Nephron progenitor cell (in vitro differentiated cells): ENCODE measurements around the gene PVALEF.

ENCODE experiments used
- DNase-seq: peaks from one replicate; pipeline ENCODE4 v3.0.0; 2021
- H3K27ac Mint-ChIP-seq: 2 replicates; pipeline ENCODE4 v1.8.0; 2021; ENCODE audit warnings: mild to moderate bottlenecking, moderate library complexity, mixed read lengths
- H3K27me3 Mint-ChIP-seq: 2 replicates; pipeline ENCODE4 v1.8.0; 2021; ENCODE audit warnings: mild to moderate bottlenecking, low read depth, mixed read lengths; ENCODE audit not compliant: poor library complexity
- H3K36me3 Mint-ChIP-seq: 2 replicates; pipeline ENCODE4 v1.8.0; 2021; ENCODE audit warnings: low read depth, mixed read lengths
- H3K4me1 Mint-ChIP-seq: 2 replicates; pipeline ENCODE4 v1.8.0; 2021; ENCODE audit warnings: mixed read lengths
- H3K4me3 Mint-ChIP-seq: 2 replicates; pipeline ENCODE4 v1.8.0; 2021; ENCODE audit warnings: mild to moderate bottlenecking, moderate library complexity, mixed read lengths
- H3K9me3 Mint-ChIP-seq: 2 replicates; pipeline ENCODE4 v1.8.0; 2021; ENCODE audit warnings: mild to moderate bottlenecking, moderate library complexity, mixed read lengths
- TF ChIP-seq, protein P1 (sequence below): fragments of 200-600 bp; sonication (generic); IDR thresholded peaks from 2 replicates; pipeline ENCODE4 v1.5.0; 2021; ENCODE audit warnings: antibody characterized with exemption

The PVALEF gene

DNA sequence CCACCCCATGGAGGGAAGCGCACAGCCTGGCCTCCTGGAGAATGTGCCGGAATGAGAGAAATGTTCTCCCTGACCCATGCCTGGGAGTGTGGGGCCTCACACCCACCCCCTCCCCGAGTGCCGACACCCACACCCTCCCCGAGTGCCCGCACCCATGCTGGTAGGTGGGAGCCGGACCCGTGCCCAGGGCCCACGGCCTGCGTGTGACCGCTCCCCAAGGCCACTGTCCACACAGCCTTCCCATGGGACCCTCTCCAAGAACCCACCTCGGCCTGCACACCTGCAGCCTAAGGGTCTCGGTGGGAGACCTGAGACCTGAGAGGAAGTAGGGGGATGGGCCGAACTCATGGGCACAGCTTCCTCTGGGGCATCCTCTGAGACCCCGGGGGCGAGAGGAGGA, 3.3 kb upstream of the PVALEF start:
- peaks cover 13% of the 10 kb centered on the region for H3K4me1 Mint-ChIP-seq
- no peaks in the 10 kb centered on the region for H3K36me3 Mint-ChIP-seq
- DNase-seq: no peak
- H3K4me3 Mint-ChIP-seq: no peak overlapping the region
- no peaks in the 10 kb centered on the region for H3K27me3 Mint-ChIP-seq
- H3K9me3 Mint-ChIP-seq: no peaks in the 10 kb centered on the region
- TF ChIP-seq, protein P1, sequence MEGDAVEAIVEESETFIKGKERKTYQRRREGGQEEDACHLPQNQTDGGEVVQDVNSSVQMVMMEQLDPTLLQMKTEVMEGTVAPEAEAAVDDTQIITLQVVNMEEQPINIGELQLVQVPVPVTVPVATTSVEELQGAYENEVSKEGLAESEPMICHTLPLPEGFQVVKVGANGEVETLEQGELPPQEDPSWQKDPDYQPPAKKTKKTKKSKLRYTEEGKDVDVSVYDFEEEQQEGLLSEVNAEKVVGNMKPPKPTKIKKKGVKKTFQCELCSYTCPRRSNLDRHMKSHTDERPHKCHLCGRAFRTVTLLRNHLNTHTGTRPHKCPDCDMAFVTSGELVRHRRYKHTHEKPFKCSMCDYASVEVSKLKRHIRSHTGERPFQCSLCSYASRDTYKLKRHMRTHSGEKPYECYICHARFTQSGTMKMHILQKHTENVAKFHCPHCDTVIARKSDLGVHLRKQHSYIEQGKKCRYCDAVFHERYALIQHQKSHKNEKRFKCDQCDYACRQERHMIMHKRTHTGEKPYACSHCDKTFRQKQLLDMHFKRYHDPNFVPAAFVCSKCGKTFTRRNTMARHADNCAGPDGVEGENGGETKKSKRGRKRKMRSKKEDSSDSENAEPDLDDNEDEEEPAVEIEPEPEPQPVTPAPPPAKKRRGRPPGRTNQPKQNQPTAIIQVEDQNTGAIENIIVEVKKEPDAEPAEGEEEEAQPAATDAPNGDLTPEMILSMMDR: no peak
- H3K27ac Mint-ChIP-seq: no peak overlapping the region

DNA sequence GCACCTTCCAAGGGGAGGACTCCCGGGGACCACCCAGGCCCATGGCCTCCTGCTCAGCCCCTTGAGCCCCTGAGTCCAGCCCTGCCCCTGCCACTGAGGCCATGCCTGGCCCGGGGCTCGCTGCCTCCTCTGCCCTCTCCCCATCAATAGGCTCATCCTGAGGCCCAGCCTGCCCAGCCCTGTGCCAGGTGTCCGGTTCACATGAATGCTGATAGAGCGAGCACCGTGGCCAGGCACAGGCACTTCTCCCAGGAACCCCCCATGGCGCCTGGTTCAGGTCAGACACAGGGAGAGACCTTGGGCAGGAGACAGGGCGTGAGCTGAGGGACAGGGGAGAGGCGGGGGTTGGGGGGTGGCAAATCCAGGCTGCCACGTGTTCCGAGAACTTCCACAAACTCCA, 2.8 kb upstream of the PVALEF start:
- no peak for DNase-seq
- H3K27me3 Mint-ChIP-seq: no peaks in the 10 kb centered on the region

DNA sequence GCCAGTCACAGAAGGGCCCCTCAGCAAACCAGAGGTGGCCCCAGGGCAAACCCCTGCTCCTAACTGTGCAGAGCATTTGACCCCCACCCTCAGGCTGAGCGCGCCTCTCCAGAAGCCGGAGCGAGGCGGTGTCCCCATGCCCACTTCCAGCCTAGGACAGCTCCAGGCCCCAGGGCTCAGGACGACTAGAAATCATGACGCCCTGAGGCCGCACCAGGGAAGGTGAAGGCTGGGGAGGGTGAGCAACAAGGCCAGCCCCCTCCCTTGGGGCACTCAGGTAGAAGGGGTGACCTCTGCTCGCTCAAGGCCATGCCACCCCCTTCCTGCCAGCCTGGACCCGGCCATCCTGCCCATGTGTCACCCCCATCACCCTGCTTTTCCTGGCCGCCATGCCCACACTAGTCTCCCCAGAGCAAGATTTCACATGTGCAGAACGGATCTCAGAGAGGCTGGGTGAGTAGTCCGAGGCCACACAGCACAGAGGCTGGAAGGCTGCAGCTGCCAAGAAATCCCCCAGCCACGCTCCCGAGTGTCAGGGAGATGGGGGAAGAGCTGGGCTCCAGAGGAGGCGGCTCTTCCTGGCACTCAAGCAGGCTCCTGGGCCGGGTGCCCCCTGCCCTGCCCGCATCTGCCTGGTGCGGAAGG, 2.1 kb upstream of the PVALEF start:
- H3K36me3 Mint-ChIP-seq: no peaks in the 10 kb centered on the region
- DNase-seq: no peak
- H3K9me3 Mint-ChIP-seq: no peaks in the 10 kb centered on the region
- H3K27ac Mint-ChIP-seq: no peak overlapping the region
- H3K4me1 Mint-ChIP-seq: peaks cover 18% of the 10 kb centered on the region
- no peaks in the 10 kb centered on the region for H3K27me3 Mint-ChIP-seq
- TF ChIP-seq, protein P1: no peak
- no peak overlapping the region for H3K4me3 Mint-ChIP-seq

More for the DNA sequence above, 2.8 kb upstream of the PVALEF start:
- H3K4me1 Mint-ChIP-seq: peaks cover 18% of the 10 kb centered on the region
- TF ChIP-seq, protein P1: no peak
- no peaks in the 10 kb centered on the region for H3K36me3 Mint-ChIP-seq
- H3K4me3 Mint-ChIP-seq: no peak overlapping the region
- H3K27ac Mint-ChIP-seq: no peak overlapping the region
- no peaks in the 10 kb centered on the region for H3K9me3 Mint-ChIP-seq

DNA sequence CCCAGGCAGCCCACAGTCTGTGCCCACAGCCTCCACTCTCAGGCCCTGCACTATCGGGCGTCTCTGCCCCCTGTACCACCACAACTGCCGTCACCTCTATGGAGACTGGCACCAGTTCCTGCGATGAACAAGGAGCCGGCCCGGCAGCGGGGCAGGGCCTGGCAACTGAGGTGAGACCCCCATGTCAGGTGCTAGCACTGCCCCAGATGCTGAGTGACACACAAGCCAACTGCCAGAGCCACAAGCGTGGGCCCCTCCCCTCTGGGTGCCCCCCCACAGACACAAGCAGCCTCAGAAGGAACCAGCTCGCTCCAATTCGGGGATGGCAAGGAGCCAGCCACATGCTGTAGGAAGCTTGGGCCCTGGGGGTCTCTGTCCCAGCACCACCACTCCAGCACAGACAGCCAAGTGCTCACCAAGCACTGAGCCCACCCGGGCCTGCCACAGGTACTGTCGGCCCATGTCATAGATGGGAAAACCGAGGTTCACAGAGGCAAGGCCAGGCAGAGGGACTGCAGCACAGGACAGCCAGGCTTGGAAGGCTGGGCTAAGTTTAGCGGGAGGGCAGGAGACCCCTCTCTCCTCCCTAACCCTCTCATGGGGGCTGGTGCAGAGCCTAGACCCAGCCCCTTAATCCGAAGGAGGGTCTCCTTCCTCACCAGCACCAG, 1.5 kb upstream of the PVALEF start:
- H3K9me3 Mint-ChIP-seq: no peaks in the 10 kb centered on the region

DNA sequence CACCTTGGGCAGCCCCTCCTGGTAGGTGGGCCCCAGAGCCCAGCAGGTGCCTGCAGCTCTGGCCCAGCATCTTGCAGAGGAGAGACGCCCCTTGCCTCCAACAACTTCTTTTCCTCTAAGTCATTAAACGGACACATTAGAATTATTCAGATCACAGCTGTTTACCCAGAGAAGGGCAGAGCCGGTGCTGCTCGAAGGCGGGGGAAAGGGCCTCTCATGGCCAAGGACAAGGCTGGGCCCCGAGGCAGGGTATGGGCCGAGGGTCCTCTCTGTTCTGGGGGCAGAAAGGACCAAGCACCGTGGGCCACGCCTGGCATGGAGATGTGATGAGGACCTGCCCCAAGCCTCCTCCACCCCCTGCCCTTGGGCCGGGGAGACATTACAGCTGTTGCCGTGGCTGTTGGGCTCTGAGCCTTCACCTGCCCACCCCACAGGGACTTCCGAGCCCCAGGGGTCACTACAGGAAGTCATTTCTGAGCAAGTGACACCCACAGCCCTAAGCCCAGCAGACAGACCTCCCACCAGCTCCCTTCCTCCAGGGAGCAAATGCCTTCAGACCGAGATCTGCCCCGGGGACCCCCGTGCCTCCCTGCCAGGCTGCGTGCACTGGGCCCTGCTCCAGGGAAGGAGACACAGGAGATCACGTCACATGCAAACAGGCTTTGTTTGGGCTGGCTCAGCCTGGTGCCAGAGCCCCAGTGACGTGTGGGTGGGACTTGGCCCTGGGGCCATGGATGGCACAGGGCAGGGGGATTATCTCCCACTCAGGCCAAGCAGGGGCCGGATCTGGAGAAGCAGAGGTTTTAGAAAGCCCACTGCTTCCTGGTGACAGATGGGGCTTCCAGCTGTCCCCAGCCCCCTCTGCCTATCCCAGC, 699 bp upstream of the PVALEF start:
- no peak for DNase-seq
- Mint-ChIP-seq H3K4me3 (peak overlapping the region; percentile 60), H3K27me3 (no peaks in the 10 kb centered on the region), H3K4me1 (peaks cover 14% of the 10 kb centered on the region), H3K27ac (no peak overlapping the region), H3K9me3 (no peaks in the 10 kb centered on the region), H3K36me3 (no peaks in the 10 kb centered on the region)
- TF ChIP-seq, protein P1: no peak

More for the DNA sequence above, 1.5 kb upstream of the PVALEF start:
- H3K4me3 Mint-ChIP-seq: no peak overlapping the region
- no peaks in the 10 kb centered on the region for H3K27me3 Mint-ChIP-seq
- no peak overlapping the region for H3K27ac Mint-ChIP-seq
- H3K4me1 Mint-ChIP-seq: peaks cover 17% of the 10 kb centered on the region
- H3K36me3 Mint-ChIP-seq: no peaks in the 10 kb centered on the region
- no peak for DNase-seq
- TF ChIP-seq, protein P1: no peak
